ENCODE measurements around the gene BCL2L14.

DNA sequence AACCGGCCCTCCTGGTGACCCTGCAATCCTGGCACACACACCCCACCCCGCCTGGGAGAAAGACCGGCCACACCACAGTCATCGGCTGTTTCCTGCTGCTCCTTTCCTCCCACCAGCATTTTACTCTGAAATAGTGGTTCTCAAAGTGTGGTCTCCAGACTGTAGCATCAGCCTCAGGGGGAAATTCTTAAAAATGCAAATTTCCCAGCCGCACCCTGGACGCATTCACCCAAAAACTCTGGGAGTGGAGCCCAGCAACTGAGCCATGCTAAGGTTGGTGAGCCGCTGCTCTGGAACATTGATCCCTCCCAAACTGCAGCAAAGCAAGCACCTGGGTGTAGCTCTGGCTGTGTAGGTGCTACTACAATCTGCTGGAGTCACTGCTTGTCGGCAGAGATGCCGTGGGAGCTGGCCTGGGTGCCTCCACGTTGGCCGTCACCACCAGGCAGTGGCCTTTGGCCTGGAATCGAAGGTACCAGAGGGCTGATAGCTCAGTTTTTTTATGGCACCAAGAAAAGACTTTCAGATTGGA, 38.4 kb upstream of the BCL2L14 start:
- TF ChIP-seq, protein P1, sequence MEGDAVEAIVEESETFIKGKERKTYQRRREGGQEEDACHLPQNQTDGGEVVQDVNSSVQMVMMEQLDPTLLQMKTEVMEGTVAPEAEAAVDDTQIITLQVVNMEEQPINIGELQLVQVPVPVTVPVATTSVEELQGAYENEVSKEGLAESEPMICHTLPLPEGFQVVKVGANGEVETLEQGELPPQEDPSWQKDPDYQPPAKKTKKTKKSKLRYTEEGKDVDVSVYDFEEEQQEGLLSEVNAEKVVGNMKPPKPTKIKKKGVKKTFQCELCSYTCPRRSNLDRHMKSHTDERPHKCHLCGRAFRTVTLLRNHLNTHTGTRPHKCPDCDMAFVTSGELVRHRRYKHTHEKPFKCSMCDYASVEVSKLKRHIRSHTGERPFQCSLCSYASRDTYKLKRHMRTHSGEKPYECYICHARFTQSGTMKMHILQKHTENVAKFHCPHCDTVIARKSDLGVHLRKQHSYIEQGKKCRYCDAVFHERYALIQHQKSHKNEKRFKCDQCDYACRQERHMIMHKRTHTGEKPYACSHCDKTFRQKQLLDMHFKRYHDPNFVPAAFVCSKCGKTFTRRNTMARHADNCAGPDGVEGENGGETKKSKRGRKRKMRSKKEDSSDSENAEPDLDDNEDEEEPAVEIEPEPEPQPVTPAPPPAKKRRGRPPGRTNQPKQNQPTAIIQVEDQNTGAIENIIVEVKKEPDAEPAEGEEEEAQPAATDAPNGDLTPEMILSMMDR (IDR thresholded peaks at IDR 0.05) = no peak
- no peak for TF ChIP-seq POLR2A (IDR thresholded peaks at IDR 0.05)

All from body of pancreas (tissue), 4 donors.